ENCODE data around the gene FAF1. TPM values are rescaled to one million over a fixed set of nuclear protein-coding genes. Genes with fewer than 3 reads are reported as not detected.

The FAF1 gene
- total and polyA plus RNA-seq, 2 of the 8 experiments (the other 6 are each of a cell fraction or from before 2014, with no cell fraction given), result 10.8 to 65.9 TPM

DNA sequence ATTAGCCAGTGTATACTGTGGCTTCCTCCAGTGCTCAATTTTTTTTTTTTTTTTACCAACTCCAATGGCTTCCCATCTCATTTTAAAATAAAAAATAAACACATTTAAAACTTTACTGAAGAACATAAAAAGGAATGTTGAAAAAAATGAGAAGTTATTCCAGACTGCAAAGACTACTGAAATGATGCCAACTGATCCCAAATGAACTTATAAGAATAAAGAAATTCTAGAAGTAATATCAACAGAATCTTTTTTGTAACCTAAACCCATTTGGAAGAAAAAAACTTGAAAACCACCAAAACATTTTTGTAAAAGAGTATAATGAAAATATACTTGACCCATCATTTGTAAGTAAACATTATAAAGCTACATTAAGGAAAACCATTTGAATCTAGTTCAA lies 129.4 kb downstream of the FAF1 start (continued):
- TF ChIP-seq, protein P1, sequence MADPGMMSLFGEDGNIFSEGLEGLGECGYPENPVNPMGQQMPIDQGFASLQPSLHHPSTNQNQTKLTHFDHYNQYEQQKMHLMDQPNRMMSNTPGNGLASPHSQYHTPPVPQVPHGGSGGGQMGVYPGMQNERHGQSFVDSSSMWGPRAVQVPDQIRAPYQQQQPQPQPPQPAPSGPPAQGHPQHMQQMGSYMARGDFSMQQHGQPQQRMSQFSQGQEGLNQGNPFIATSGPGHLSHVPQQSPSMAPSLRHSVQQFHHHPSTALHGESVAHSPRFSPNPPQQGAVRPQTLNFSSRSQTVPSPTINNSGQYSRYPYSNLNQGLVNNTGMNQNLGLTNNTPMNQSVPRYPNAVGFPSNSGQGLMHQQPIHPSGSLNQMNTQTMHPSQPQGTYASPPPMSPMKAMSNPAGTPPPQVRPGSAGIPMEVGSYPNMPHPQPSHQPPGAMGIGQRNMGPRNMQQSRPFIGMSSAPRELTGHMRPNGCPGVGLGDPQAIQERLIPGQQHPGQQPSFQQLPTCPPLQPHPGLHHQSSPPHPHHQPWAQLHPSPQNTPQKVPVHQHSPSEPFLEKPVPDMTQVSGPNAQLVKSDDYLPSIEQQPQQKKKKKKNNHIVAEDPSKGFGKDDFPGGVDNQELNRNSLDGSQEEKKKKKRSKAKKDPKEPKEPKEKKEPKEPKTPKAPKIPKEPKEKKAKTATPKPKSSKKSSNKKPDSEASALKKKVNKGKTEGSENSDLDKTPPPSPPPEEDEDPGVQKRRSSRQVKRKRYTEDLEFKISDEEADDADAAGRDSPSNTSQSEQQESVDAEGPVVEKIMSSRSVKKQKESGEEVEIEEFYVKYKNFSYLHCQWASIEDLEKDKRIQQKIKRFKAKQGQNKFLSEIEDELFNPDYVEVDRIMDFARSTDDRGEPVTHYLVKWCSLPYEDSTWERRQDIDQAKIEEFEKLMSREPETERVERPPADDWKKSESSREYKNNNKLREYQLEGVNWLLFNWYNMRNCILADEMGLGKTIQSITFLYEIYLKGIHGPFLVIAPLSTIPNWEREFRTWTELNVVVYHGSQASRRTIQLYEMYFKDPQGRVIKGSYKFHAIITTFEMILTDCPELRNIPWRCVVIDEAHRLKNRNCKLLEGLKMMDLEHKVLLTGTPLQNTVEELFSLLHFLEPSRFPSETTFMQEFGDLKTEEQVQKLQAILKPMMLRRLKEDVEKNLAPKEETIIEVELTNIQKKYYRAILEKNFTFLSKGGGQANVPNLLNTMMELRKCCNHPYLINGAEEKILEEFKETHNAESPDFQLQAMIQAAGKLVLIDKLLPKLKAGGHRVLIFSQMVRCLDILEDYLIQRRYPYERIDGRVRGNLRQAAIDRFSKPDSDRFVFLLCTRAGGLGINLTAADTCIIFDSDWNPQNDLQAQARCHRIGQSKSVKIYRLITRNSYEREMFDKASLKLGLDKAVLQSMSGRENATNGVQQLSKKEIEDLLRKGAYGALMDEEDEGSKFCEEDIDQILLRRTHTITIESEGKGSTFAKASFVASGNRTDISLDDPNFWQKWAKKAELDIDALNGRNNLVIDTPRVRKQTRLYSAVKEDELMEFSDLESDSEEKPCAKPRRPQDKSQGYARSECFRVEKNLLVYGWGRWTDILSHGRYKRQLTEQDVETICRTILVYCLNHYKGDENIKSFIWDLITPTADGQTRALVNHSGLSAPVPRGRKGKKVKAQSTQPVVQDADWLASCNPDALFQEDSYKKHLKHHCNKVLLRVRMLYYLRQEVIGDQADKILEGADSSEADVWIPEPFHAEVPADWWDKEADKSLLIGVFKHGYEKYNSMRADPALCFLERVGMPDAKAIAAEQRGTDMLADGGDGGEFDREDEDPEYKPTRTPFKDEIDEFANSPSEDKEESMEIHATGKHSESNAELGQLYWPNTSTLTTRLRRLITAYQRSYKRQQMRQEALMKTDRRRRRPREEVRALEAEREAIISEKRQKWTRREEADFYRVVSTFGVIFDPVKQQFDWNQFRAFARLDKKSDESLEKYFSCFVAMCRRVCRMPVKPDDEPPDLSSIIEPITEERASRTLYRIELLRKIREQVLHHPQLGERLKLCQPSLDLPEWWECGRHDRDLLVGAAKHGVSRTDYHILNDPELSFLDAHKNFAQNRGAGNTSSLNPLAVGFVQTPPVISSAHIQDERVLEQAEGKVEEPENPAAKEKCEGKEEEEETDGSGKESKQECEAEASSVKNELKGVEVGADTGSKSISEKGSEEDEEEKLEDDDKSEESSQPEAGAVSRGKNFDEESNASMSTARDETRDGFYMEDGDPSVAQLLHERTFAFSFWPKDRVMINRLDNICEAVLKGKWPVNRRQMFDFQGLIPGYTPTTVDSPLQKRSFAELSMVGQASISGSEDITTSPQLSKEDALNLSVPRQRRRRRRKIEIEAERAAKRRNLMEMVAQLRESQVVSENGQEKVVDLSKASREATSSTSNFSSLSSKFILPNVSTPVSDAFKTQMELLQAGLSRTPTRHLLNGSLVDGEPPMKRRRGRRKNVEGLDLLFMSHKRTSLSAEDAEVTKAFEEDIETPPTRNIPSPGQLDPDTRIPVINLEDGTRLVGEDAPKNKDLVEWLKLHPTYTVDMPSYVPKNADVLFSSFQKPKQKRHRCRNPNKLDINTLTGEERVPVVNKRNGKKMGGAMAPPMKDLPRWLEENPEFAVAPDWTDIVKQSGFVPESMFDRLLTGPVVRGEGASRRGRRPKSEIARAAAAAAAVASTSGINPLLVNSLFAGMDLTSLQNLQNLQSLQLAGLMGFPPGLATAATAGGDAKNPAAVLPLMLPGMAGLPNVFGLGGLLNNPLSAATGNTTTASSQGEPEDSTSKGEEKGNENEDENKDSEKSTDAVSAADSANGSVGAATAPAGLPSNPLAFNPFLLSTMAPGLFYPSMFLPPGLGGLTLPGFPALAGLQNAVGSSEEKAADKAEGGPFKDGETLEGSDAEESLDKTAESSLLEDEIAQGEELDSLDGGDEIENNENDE (IDR thresholded peaks at IDR 0.05; ENCODE audit: insufficient replicate concordance, low read length), result no peak
- TF ChIP-seq JUN (IDR thresholded peaks at IDR 0.05; ENCODE audit: low read depth, low read length) (no peak), HDAC6 (IDR thresholded peaks at IDR 0.05; ENCODE audit: low read depth, low read length) (no peak), CHD1 (IDR thresholded peaks at IDR 0.05; ENCODE audit: low read depth, low read length) (no peak), NANOG (IDR thresholded peaks at IDR 0.05; ENCODE audit: insufficient read depth, low read depth, low read length, poor library complexity, severe bottlenecking) (no peak), BRCA1 (IDR thresholded peaks at IDR 0.05; ENCODE audit: low read depth, low read length) (no peak), POU5F1 (IDR thresholded peaks at IDR 0.05; ENCODE audit: low read depth, low read length) (no peak)

All from H1 (cell line).